Erythroblast (primary cell): ENCODE data around the gene HSF2BP.

Experiments
- GATA1 ChIP-seq: IDR thresholded peaks from 2 replicates; pipeline ENCODE4 v1.6.1; 2011; ENCODE audit warnings: low read depth, mild to moderate bottlenecking, control low read depth, low read length, moderate library complexity
- POLR2A ChIP-seq: IDR thresholded peaks from 2 replicates; pipeline ENCODE4 v1.6.1; 2011; ENCODE audit warnings: mild to moderate bottlenecking, low read length

DNA sequence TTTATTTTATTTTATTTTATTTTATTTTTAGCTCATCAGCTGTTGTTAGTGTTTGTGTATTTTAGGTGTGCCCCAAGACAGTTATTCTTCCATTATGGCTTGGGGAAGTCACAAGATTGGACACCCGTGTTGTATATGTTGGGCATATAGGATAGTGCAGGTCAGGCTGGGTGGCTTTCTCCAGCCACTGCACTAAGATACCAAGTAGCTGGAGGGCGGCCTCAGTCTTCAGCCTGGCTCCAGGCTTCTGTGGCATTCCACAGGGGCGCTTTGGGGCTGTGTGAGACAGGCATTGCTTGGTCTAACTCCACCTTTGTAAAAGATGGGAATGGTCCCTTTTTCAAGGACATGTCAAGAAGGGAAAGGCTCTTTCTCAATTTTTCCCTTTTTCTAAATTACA, 16.6 kb upstream of the HSF2BP start:
- TF ChIP-seq POLR2A (no peak), GATA1 (no peak)
